Gastrocnemius medialis (tissue), 4 donors: Measurements from ENCODE around the gene C1QC. TPM values are rescaled to one million over a fixed set of nuclear protein-coding genes. Genes with fewer than 3 reads are reported as not detected.
A peak's percentile ranks its signal among the peaks of the same experiment; 100 is the strongest.

ENCODE experiments used
- ATAC-seq, 2 donors: fragments of 150-250 bp; one replicate each; pipeline ENCODE4 v1.9.1; 2016
- DNase-seq, 2 donors: peaks; one replicate each; pipeline ENCODE4 v3.0.0-alpha.2; 2019
- H3K27ac ChIP-seq, 4 donors: fragments of 200-600 bp; sonication (generic); 1 replicate in 1 of 4; 2 replicates in 3 of 4; pipeline ENCODE4 v1.5.1; 2016 to 2018; ENCODE audit warnings: mild to moderate bottlenecking in 2 of 4, moderate library complexity in 1 of 4
- H3K27me3 ChIP-seq, 3 donors: fragments of 200-600 bp; sonication (generic) in 2 of 3; 1 replicate in 1 of 3; 2 replicates in 2 of 3; pipeline versions ENCODE4 v1.5.1 to v1.6.0; 2016 to 2019; ENCODE audit warnings: mild to moderate bottlenecking in 1 of 3, moderate library complexity in 1 of 3
- H3K36me3 ChIP-seq, 2 donors: fragments of 200-600 bp; sonication (generic) in 1 of 2; one replicate each; pipeline ENCODE4 v1.5.1; 2017 to 2018
- H3K4me1 ChIP-seq, 2 donors: fragments of 200-600 bp; sonication (generic) in 1 of 2; one replicate each; pipeline ENCODE4 v1.5.1; 2016 to 2017; ENCODE audit warnings: mild to moderate bottlenecking in 2 of 2
- H3K4me3 ChIP-seq, 4 donors: fragments of 200-600 bp; sonication (generic) in 3 of 4; 1 replicate in 1 of 4; 2 replicates in 3 of 4; pipeline ENCODE4 v1.5.1; 2016 to 2019; ENCODE audit warnings: mild to moderate bottlenecking in 2 of 4
- H3K9me3 ChIP-seq, 3 donors: fragments of 200-600 bp; sonication (generic) in 2 of 3; 1 replicate in 1 of 3; 2 replicates in 2 of 3; pipeline ENCODE4 v1.5.1; 2016 to 2019
- CTCF ChIP-seq, 5 experiments: fragments of 450-650 bp in 3 of 5; fragments of 200-600 bp in 2 of 5; sonication (generic) in 2 of 5; IDR thresholded peaks in 4 of 5; conservative IDR thresholded peaks in 1 of 5; 1 replicate in 4 of 5; 2 replicates in 1 of 5; pipeline ENCODE4 v1.5.1; 2016 to 2019; ENCODE audit warnings: antibody characterized with exemption in 5 of 5, mild to moderate bottlenecking in 3 of 5, moderate library complexity in 3 of 5
- POLR2A ChIP-seq, 2 donors: fragments of 450-650 bp; IDR thresholded peaks; one replicate each; pipeline ENCODE4 v1.6.1; 2017; ENCODE audit warnings: antibody characterized with exemption in 2 of 2, mild to moderate bottlenecking in 2 of 2, moderate library complexity in 2 of 2
- in situ Hi-C, 4 donors: fragments of 200-750 bp; cut with MboI; loops; one replicate each; pipeline versions ENCODE4 v1.15.0 to v1.8.0; 2017; ENCODE audit warnings: low sequenced_read_pairs in 4 of 4
- intact Hi-C: fragments of 100-400 bp; cut with DNase I; formaldehyde crosslinking; loops from one replicate; pipeline ENCODE4 v1.15.1; 2023; ENCODE audit warnings: low total_unique reads
- total RNA-seq, 4 donors: library from RNA; depleted of rRNA; stranded (reverse); fragments of >200 nt; gene quantifications; one replicate each; pipeline versions ENCODE4 v1.1.0 to v1.2.3, GENCODE V29; 2016

Gene C1QC
- total RNA-seq, 4 donors from 2014 or later, result 12.9 to 66.3 (median 33.5) TPM

DNA sequence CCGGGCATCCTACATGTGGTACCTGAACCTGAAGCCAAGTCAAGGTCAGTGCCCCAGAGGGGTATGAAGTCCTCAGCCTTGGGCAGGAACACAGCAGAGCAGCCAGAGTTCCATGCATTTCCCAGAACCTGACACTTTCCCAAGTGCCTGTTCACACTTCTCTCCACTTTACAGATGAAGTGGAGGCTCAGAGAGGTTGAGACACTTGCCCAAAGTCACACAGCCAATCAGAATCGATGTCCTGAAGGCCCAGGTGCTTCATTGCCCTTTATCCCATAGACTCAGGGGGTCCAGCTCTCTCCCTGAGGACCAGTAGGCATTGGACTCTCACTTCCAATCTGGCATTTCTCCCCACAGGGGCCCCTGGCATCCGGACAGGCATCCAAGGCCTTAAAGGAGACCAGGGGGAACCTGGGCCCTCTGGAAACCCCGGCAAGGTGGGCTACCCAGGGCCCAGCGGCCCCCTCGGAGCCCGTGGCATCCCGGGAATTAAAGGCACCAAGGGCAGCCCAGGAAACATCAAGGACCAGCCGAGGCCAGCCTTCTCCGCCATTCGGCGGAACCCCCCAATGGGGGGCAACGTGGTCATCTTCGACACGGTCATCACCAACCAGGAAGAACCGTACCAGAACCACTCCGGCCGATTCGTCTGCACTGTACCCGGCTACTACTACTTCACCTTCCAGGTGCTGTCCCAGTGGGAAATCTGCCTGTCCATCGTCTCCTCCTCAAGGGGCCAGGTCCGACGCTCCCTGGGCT is 4.8 kb upstream of the C1QC start:
- H3K27me3 ChIP-seq, result peaks cover 0 to 7% (median 3%) of the 10 kb centered on the region in 3 donors
- no peaks in the 10 kb centered on the region for H3K36me3 ChIP-seq
- no peak overlapping the region for H3K27ac ChIP-seq
- H3K9me3 ChIP-seq, result no peaks in the 10 kb centered on the region
- DNase-seq, result no peak
- in situ Hi-C loops (loop anchor here in 2 of 4 donors (25.0 kb wide), 1 partner anchor 526 kb away; no protein-coding TSS in a partner anchor), intact Hi-C loops (no loop called here)
- H3K4me3 ChIP-seq, result peak overlapping the region in 1 of 4 donors; percentile 34
- no peak for ATAC-seq
- peaks cover 0 to 3% of the 10 kb centered on the region in 2 donors for H3K4me1 ChIP-seq
- no peak for TF ChIP-seq CTCF (IDR thresholded peaks at IDR 0.05 in 4 of 5, conservative IDR thresholded peaks at IDR 0.05 in 1 of 5)
- no peak for TF ChIP-seq POLR2A (IDR thresholded peaks at IDR 0.05)

DNA sequence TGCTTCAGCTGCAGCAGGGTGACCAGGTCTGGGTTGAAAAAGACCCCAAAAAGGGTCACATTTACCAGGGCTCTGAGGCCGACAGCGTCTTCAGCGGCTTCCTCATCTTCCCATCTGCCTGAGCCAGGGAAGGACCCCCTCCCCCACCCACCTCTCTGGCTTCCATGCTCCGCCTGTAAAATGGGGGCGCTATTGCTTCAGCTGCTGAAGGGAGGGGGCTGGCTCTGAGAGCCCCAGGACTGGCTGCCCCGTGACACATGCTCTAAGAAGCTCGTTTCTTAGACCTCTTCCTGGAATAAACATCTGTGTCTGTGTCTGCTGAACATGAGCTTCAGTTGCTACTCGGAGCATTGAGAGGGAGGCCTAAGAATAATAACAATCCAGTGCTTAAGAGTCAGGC is 4.1 kb upstream of the C1QC start:
- H3K27me3 ChIP-seq, result peaks cover 0 to 7% (median 3%) of the 10 kb centered on the region in 3 donors
- ATAC-seq (no peak), DNase-seq (peak in 1 of 2 donors; percentile 16)
- H3K9me3 ChIP-seq, result no peaks in the 10 kb centered on the region
- in situ Hi-C loops, result loop anchor here in 2 of 4 donors (25.0 kb wide), 1 partner anchor 527 kb away; no protein-coding TSS in a partner anchor
- intact Hi-C loops, result no loop called here
- H3K36me3 ChIP-seq, result no peaks in the 10 kb centered on the region
- H3K4me3 ChIP-seq, result peak overlapping the region in 1 of 4 donors; percentile 34
- H3K27ac ChIP-seq, result no peak overlapping the region
- no peak for TF ChIP-seq POLR2A (IDR thresholded peaks at IDR 0.05)
- TF ChIP-seq CTCF (IDR thresholded peaks at IDR 0.05 in 4 of 5, conservative IDR thresholded peaks at IDR 0.05 in 1 of 5), result no peak
- peaks cover 0 to 3% of the 10 kb centered on the region in 2 donors for H3K4me1 ChIP-seq

GRCh38 chr1:22641247-22641646 is 2.2 kb upstream of the C1QC start:
- intact Hi-C loops (no loop called here), in situ Hi-C loops (loop anchor here (5.0 to 25.0 kb wide), 4 partner anchors 219 to 529 kb away; no protein-coding TSS in a partner anchor)
- DNase-seq, result no peak
- peaks cover 0 to 3% of the 10 kb centered on the region in 2 donors for H3K4me1 ChIP-seq
- no peaks in the 10 kb centered on the region for H3K9me3 ChIP-seq
- no peak overlapping the region for H3K27ac ChIP-seq
- no peaks in the 10 kb centered on the region for H3K27me3 ChIP-seq
- TF ChIP-seq CTCF (IDR thresholded peaks at IDR 0.05 in 4 of 5, conservative IDR thresholded peaks at IDR 0.05 in 1 of 5) (no peak), POLR2A (IDR thresholded peaks at IDR 0.05) (no peak)
- ATAC-seq, result no peak
- H3K4me3 ChIP-seq, result no peak overlapping the region
- H3K36me3 ChIP-seq, result no peaks in the 10 kb centered on the region

DNA sequence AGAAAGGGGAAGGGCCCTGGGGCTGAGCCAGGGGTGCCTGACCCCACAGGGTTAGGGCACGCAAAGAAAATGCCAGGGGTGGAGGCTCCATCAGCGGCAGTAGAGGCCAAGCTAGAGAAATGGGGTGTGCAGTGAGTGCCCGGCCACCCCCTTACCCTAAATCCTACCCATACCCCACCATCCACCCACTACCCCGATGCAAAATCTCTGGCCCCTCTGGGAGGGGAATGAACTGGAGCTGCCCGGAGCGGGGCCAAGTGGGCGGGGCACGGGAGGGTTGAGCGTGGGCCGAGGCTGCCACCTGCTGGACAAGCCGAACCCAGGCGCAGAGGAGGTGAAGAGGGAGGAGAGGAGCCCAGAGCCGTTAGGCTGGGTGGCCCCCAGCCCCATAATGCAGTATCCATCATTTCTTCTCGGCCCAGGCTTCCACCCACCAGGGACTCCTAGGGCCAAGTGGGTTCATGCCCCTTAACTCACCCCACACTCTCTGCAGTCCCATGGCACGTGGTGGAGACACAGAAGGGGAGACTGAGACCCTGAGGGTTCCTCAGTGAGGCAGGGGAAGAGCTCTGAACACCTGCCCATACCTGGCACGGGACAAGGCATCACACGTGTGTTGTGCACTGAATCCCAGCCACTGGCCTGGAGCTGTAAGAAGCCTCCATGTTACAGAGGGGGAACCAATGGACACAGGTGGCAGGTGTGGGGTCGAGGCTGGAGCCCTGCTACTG is 1.4 kb upstream of the C1QC start:
- intact Hi-C loops, result loop anchor here (1.0 kb wide), 1 partner anchor 222 kb away; no protein-coding TSS in a partner anchor
- no peaks in the 10 kb centered on the region for H3K27me3 ChIP-seq
- in situ Hi-C loops, result loop anchor here (5.0 to 25.0 kb wide), 4 partner anchors 220 to 530 kb away; no protein-coding TSS in a partner anchor
- H3K9me3 ChIP-seq, result no peaks in the 10 kb centered on the region
- no peak overlapping the region for H3K27ac ChIP-seq
- no peak overlapping the region for H3K4me3 ChIP-seq
- TF ChIP-seq POLR2A (IDR thresholded peaks at IDR 0.05) (no peak), CTCF (IDR thresholded peaks at IDR 0.05 in 4 of 5, conservative IDR thresholded peaks at IDR 0.05 in 1 of 5) (peak; percentile 71 to 96 (median 90))
- no peaks in the 10 kb centered on the region for H3K4me1 ChIP-seq
- H3K36me3 ChIP-seq, result no peaks in the 10 kb centered on the region
- DNase-seq, result peak; percentile 51 to 65
- peak; percentile 81 to 83 for ATAC-seq
